ENCODE measurements around the gene WDFY2.

DNA sequence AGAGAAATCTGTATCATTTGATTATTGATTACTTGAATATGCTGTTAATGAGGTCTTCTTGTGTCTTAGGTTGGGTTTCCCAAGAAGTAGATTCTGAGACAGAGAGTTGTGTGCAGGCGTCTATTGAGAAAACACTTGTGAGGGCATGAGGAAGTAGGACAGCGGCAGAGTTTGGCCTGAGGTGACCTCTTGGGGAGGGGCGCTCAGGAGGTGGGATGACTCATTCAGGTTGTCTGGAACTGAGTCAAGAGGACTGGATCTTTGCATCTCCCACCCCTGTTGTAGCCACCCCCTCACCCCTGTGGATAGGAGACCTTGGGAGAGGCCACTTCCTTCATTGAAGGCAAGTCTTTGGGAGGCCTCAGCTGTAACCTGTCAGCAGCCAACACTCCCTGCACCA, 35.2 kb upstream of the WDFY2 start:
- no peak for TF ChIP-seq CTCF (IDR thresholded peaks at IDR 0.05)
- no peak for TF ChIP-seq POLR2A (IDR thresholded peaks at IDR 0.05)
- TF ChIP-seq POLR2AphosphoS5 (IDR thresholded peaks at IDR 0.05) = no peak
